Aorta (tissue), 5 donors: ENCODE results near the gene RNLS. TPM values are rescaled to one million over a fixed set of nuclear protein-coding genes. Genes with fewer than 3 reads are reported as not detected.
"Not testable (repeated sequence)": the region's sequence is repeated elsewhere in the genome, so short reads cannot be mapped to it uniquely, and the experiment has no call there.

ENCODE experiments used
- ATAC-seq: fragments of 200-7000 bp; cut with Tn5 transposase; one replicate; pipeline ENCODE4 v1.9.1; 2022; ENCODE audit warnings: moderate library complexity; ENCODE audit not compliant: low FRiP score
- DNase-seq, 2 donors: peaks; one replicate each; pipeline ENCODE4 v3.0.0-alpha.2; 2020
- H3K27ac ChIP-seq, 2 donors: one replicate each; pipeline ENCODE4 v1.5.1; 2013; ENCODE audit warnings: low read length in 2 of 2, mild to moderate bottlenecking in 2 of 2, moderate library complexity in 2 of 2, control low read depth in 1 of 2, inconsistent platforms in 1 of 2, low read depth in 1 of 2
- H3K27me3 ChIP-seq, 2 donors: one replicate each; pipeline ENCODE4 v1.6.1; 2013; ENCODE audit warnings: control low read depth in 1 of 2, low read length in 1 of 2, mild to moderate bottlenecking in 1 of 2, moderate library complexity in 1 of 2; ENCODE audit not compliant: insufficient read depth in 2 of 2, control insufficient read depth in 1 of 2
- H3K36me3 ChIP-seq, 2 donors: one replicate each; pipeline ENCODE4 v1.6.1; 2013; ENCODE audit warnings: control low read depth in 1 of 2, low read length in 1 of 2, mild to moderate bottlenecking in 1 of 2; ENCODE audit not compliant: insufficient read depth in 2 of 2, control insufficient read depth in 1 of 2
- H3K4me1 ChIP-seq, 2 donors: one replicate each; pipeline ENCODE4 v1.6.1; 2013; ENCODE audit warnings: low read length in 2 of 2, control low read depth in 1 of 2, mild to moderate bottlenecking in 1 of 2, moderate library complexity in 1 of 2; ENCODE audit not compliant: insufficient read depth in 2 of 2, control insufficient read depth in 1 of 2
- H3K4me3 ChIP-seq, 2 donors: one replicate each; pipeline ENCODE4 v1.5.1; 2013; ENCODE audit warnings: low read length in 2 of 2, control low read depth in 1 of 2, mild to moderate bottlenecking in 1 of 2
- H3K9me3 ChIP-seq: one replicate; pipeline ENCODE4 v1.6.1; 2013; ENCODE audit warnings: mild to moderate bottlenecking, low read length; ENCODE audit not compliant: control insufficient read depth
- WGBS, 2 donors: extraction: QIAGEN DNeasy Blood & Tissue Kit; methylation state at CpG; one replicate each; pipeline ENCODE4 v1.1.7; 2013; 5-methylcytosine and 5-hydroxymethylcytosine counted together
- intact Hi-C, 2 donors: fragments of 100-400 bp; cut with DNase I; formaldehyde crosslinking; loops; one replicate each; pipeline versions ENCODE4 v1.14.2 to v1.15.0; 2022
- polyA plus RNA-seq, 2 donors: library from polyadenylated mRNA; stranded (reverse); fragments of 200-250 nt; gene quantifications; one replicate each; pipeline ENCODE4 v1.2.3, GENCODE V29; 2013
- total RNA-seq, 2 donors: library from RNA; stranded (reverse); fragmentation: NEBNext Ultra II Directional; extraction: Animal tissue kit (Norgen Biotek cat#: 25700); gene quantifications; one replicate each; pipeline ENCODE4 v1.2.1, GENCODE V29; 2021
- donor health status: healthy with polysubstance abuse.
- donor health status: Bipolar disorder and iron deficiency.
- donor health status: DM: no; HTN: no; CAD: no.
- donor health status: DM: no; HTN: no; CAD: no.
- donor health status: DM: yes; HTN: yes; CAD: no.

The RNLS gene
- total and polyA plus RNA-seq, 4 donors, result 6.1 to 9.7 (median 9.5) TPM

DNA sequence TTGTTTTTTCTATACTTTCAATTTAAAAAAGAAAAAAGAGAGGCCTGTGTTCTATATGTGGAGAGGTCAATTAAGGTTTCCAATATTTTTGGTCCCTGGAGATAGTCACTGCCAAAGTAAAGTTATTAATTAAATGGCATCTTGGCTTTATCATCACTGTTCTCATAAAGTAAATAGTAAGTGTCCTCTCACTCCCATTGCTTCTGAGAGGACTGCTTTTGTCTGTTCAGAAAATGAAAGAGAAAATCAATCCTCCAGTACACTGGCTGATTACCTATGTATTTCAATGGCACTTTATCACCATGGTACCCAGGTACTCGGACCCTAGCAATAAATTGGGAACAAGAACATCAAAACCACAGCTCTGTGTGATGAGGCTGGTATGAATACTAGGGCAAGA is 94.0 kb downstream of the RNLS start:
- peaks cover 0 to 2% of the 10 kb centered on the region in 2 donors for H3K4me1 ChIP-seq
- H3K27me3 ChIP-seq, result no peaks in the 10 kb centered on the region
- H3K27ac ChIP-seq, result no peak overlapping the region
- DNase-seq (no peak), ATAC-seq (no peak)
- no peaks in the 10 kb centered on the region for H3K36me3 ChIP-seq
- no peak overlapping the region for H3K4me3 ChIP-seq
- intact Hi-C loops, result no loop called here
- WGBS, 2 donors, result 51 to 58% methylated on average over 1 of the region's 1 CpG
- no peaks in the 10 kb centered on the region for H3K9me3 ChIP-seq

DNA sequence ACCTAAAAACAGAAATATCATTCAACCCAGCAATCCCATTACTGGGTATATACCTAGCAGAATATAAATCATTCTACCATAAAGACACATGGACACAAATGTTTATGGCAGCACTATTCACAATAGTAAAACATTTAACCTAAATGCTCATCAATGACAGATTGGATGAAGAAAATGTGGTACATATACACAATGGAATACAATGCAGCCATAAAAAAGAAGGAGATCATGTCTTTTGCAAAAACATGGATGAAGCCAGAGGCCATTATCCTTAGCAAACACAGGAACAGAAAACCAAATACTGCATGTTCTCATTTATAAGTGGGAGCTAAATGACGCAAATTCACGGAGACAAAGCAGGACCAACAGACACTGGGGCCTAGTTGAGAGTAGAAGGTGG is 96.3 kb downstream of the RNLS start:
- DNase-seq, H3K4me3 ChIP-seq, H3K27ac ChIP-seq, ATAC-seq, intact Hi-C loops, H3K4me1 ChIP-seq, H3K36me3 ChIP-seq, H3K27me3 ChIP-seq, H3K9me3 ChIP-seq: not testable (repeated sequence)
- WGBS, 2 donors, result 100% methylated on average over 2 of the region's 2 CpGs

DNA sequence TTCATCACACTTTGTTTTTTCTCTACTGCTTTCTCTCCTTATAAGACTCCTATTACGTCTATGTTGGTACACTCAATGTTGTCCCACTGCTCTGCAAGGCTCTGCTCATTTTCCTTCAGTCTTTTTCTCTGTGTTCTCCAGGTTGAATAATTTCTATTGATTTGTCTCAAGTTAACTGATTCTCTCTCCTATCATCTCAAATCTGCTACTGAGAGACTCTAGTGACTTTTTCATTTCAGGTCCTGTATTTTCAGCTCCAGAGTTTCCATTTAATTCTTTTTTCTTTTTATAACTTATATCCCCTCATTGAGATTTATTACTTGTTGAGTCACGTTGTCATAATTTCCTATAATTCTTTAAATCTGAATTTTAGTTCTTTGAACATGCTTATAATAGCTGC is 100.9 kb downstream of the RNLS start:
- 42 to 59% methylated on average over 2 of the region's 2 CpGs for WGBS, 2 donors
- Histone ChIP-seq H3K27me3 (no peaks in the 10 kb centered on the region), H3K4me1 (no peaks in the 10 kb centered on the region), H3K27ac (no peak overlapping the region), H3K9me3 (no peaks in the 10 kb centered on the region), H3K4me3 (no peak overlapping the region), H3K36me3 (peaks cover 0 to 1% of the 10 kb centered on the region in 2 donors)
- no peak for DNase-seq
- intact Hi-C loops, result no loop called here
- no peak for ATAC-seq

DNA sequence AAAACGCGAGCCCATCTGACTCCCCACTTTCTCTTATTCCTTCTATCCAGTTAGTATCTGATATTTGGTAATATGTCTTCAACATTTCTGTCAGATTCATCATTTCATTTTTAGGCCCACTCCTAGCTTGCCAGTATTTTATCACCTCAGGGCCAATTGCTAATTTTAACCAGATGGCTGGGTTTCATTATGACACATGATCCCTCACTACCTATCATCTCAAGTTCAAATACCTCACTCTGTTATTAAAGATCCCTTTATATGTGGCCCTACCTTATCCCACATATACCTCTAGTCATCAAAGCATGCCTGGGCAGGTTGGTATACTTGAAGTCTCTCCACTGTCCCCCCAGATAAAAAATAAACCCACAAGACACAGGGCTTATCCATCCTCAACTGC is 104.9 kb downstream of the RNLS start:
- WGBS, 2 donors, result 94% methylated on average over 2 of the region's 2 CpGs

DNA sequence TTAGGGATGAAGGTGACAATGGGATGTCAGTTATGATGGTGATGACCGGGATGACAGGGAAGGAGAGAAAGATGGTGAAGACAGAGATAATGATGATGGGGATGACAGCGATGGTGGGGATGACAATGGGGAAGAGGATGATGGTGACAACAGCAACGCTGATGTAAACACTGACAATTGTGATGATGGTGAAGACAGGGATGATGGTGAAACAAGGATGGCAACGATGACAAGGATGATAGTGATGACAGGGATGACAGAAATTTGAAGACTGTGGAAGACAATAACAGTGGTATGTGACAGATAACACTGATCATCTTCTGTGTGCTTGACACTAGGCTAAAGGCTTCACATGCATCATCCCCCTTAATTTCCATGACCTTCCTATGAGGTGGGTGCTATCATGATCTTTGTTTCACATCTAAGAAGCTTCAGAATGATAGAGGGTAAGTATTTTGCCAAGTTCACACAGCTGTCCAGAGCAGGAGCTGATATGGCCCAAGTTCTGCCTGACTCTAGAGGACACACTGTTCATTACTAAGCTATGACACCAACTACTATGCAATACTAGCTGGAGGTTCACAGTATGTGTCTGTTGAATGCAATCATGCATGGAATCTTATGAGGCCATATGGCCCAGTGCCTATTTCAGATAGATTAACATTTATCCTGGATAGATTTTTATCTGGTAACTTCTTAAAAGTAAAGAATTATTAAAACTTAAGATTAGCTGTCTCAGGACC is 105.6 kb downstream of the RNLS start:
- H3K4me3 ChIP-seq, result no peak overlapping the region
- peaks cover 0 to 2% of the 10 kb centered on the region in 2 donors for H3K36me3 ChIP-seq
- DNase-seq (no peak), ATAC-seq (no peak)
- no peaks in the 10 kb centered on the region for H3K27me3 ChIP-seq
- whole genome bisulfite sequencing, 2 donors, result 94 to 97% methylated on average over 4 of the region's 4 CpGs
- H3K27ac ChIP-seq, result no peak overlapping the region
- H3K4me1 ChIP-seq, result peaks cover 0 to 5% of the 10 kb centered on the region in 2 donors
- intact Hi-C loops, result no loop called here
- H3K9me3 ChIP-seq, result no peaks in the 10 kb centered on the region

More for the DNA sequence above, 104.9 kb downstream of the RNLS start:
- H3K4me3 ChIP-seq, result no peak overlapping the region
- no peaks in the 10 kb centered on the region for H3K27me3 ChIP-seq
- ATAC-seq (no peak), DNase-seq (no peak)
- no peaks in the 10 kb centered on the region for H3K9me3 ChIP-seq
- H3K36me3 ChIP-seq, result peaks cover 0 to 2% of the 10 kb centered on the region in 2 donors
- intact Hi-C loops, result no loop called here
- H3K27ac ChIP-seq, result no peak overlapping the region
- H3K4me1 ChIP-seq, result peaks cover 0 to 5% of the 10 kb centered on the region in 2 donors

DNA sequence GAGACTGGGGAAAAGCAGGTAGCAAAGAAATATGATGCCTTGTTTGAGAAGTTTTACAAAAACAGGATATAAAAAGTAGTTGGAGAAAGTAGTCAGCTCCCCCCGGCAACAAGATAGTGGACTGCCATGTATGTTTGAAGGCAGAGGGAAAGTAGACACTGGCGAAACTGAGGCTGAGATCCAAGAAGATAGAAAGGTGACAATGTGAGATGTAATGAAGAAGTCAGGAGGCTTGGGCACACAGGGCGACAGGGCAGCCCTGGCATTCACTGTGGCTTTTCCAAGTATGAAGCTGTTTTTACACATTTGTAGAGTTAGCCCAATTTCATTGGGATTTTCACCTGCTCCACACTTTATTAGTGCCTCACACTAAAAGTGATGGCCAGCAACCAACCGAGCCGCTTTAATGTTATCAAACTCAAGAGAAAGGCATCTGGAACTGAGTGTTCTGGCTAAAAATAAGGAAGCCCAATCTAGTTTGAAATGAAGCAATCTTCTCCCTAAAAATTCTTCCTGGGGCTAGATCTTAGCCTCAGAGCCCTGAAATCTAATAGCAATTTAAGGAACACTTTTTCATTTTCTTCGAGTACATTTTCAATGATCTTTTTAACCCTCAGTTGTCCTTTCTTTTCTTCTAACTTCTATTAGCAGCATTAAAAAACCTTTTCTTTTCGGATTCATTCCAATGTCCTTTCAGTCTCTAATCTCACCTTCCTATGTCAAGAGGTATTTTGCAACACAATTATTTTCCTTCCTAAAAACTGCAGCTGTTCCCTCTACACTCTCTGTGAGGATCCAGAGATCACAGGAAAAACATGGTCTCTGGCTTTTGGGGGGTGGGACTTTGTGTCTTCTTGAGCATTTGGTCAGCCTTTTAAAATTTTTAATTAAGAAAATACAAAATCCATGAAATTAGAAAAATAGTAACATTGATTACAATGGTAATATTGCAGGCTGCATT is 108.0 kb downstream of the RNLS start:
- no peaks in the 10 kb centered on the region for H3K27me3 ChIP-seq
- DNase-seq (no peak), ATAC-seq (no peak)
- intact Hi-C loops, result no loop called here
- no peak overlapping the region for H3K4me3 ChIP-seq
- WGBS, 2 donors, result 37 to 42% methylated on average over 7 of the region's 7 CpGs
- peaks cover 0 to 2% of the 10 kb centered on the region in 2 donors for H3K36me3 ChIP-seq
- peak overlapping the region in 1 of 2 donors; percentile 26 for H3K27ac ChIP-seq
- H3K9me3 ChIP-seq, result no peaks in the 10 kb centered on the region
- peaks cover 0 to 5% of the 10 kb centered on the region in 2 donors for H3K4me1 ChIP-seq

DNA sequence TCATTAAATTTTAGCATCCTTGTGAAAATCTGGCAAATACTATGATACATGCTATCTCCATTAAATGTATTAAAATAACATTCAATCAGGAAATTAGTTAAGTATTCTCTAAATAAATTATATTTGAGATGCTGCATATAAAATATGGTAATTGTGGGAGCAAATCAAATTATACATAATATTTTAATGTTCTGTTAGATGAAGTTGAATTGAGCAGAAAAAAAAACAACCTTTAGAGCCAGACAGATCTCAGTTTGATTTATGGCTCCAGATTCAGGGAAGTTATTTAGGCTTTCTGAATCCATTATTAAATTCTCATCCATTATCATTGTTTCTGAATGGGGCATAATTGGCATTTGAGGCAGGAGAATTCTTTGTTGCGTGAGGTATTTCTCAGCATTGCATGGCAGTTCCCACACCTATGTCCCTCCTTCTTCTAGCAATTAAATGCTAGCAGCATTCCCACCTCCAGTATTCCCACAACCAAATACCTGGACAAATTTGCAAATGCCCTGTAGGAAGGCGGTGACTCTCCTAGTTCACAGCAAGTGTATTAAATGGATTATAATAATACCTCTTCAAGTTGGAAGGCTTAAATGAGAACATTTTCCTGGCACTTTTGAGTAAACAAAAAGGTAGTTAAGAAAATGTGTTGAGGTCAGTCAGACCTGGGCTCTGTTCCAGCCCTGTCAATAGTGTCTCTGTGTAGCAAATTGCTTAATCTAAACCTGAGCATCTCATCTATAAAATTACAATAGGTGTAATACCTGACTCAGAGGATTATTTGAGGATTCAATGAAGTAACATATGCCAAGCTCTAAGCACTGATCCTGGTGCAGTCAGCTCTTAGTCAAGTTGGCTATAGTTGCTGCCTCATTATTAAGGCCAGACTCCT is 108.9 kb downstream of the RNLS start:
- intact Hi-C loops, result no loop called here
- H3K4me3 ChIP-seq, result no peak overlapping the region
- peaks cover 0 to 5% of the 10 kb centered on the region in 2 donors for H3K4me1 ChIP-seq
- 93 to 97% methylated on average over 2 of the region's 2 CpGs for WGBS, 2 donors
- H3K27me3 ChIP-seq, result no peaks in the 10 kb centered on the region
- DNase-seq (no peak), ATAC-seq (no peak)
- peaks cover 0 to 2% of the 10 kb centered on the region in 2 donors for H3K36me3 ChIP-seq
- no peak overlapping the region for H3K27ac ChIP-seq
- H3K9me3 ChIP-seq, result no peaks in the 10 kb centered on the region

DNA sequence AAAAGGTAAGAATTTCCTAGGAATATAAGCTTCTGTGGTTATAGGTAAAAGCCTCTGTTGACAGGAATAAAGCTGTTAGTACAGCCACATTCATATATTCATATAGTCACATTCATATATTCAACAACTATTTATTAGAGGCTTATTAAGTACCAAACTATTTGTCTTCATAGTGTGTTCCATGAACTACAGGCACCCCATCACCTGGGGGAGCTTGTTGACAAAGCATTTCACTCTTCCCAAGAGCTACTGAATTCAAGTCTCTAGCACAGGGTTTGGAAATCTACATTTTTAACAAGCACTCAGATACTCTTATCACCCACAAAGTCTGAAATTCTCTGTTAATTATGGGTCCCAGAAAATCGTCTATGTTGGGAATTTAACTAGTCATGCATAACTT is 110.6 kb downstream of the RNLS start:
- H3K27me3 ChIP-seq, result no peaks in the 10 kb centered on the region
- ATAC-seq, result no peak
- H3K4me1 ChIP-seq, result peaks cover 1 to 5% of the 10 kb centered on the region in 2 donors
- DNase-seq, result no peak
- no peak overlapping the region for H3K27ac ChIP-seq
- intact Hi-C loops, result no loop called here
- H3K4me3 ChIP-seq, result no peak overlapping the region
- WGBS, 2 donors, result 71 to 74% methylated on average over 1 of the region's 1 CpG
- H3K9me3 ChIP-seq, result no peaks in the 10 kb centered on the region
- H3K36me3 ChIP-seq, result peaks cover 0 to 2% of the 10 kb centered on the region in 2 donors
